Left lobe of liver (tissue), 2 donors: ENCODE data around the gene SPRY4. TPM values are rescaled to one million over a fixed set of nuclear protein-coding genes. Genes with fewer than 3 reads are reported as not detected.
A peak's percentile ranks its signal among the peaks of the same experiment; 100 is the strongest.
"Not testable (repeated sequence)": the region's sequence is repeated elsewhere in the genome, so short reads cannot be mapped to it uniquely, and the experiment has no call there.

Source experiments
- ATAC-seq: fragments of 200-7000 bp; cut with Tn5 transposase; one replicate; pipeline ENCODE4 v1.9.1; 2020; ENCODE audit warnings: mild to moderate bottlenecking, moderate library complexity
- DNase-seq: peaks from one replicate; pipeline ENCODE4 v3.0.0-alpha.2; 2020; ENCODE audit warnings: low spot score
- total RNA-seq: library from RNA; stranded (reverse); gene quantifications from one replicate; pipeline ENCODE4 v1.2.1, GENCODE V29; 2021
- donor health status: DM: no; HTN: no; CAD: no; lungs with moderate emphysema.
- donor health status: DM: no; HTN: yes; CAD: no.

Gene SPRY4
- total RNA-seq, 1 donor from 2014 or later = 6.9 TPM

GRCh38 chr5:142295960-142296860, 28.6 kb downstream of the SPRY4 start:
- DNase-seq (no peak), ATAC-seq (no peak)

- no peak for DNase-seq
- ATAC-seq = peak; percentile 63
Measured at GRCh38 chr5:142295084-142295758, 29.6 kb downstream of the SPRY4 start.

DNA sequence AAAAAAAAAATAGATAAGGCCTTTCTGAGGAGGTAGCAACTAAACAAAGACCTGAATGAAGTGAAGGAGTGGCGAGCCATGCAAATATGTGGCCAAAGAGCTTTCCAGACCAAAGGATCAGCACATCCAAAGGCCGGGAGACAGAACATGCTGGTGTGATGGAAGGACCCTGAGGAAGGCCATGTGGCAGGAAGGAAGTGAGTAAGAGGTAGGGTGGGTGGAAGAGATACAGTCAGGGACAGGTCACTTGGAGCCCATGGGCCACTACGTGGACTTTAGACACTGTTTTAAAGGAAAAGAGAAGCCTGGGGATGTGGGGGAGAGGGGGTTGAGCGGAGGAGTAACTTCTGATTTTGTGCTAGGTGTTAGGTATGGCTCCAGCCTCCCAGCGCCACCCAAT, 31.3 kb downstream of the SPRY4 start:
- ATAC-seq (peak; percentile 44), DNase-seq (no peak)

GRCh38 chr5:142292808-142293207, 32.0 kb downstream of the SPRY4 start:
- no peak for DNase-seq
- no peak for ATAC-seq

GRCh38 chr5:142292249-142292648, 32.6 kb downstream of the SPRY4 start:
- ATAC-seq (no peak), DNase-seq (no peak)

DNA sequence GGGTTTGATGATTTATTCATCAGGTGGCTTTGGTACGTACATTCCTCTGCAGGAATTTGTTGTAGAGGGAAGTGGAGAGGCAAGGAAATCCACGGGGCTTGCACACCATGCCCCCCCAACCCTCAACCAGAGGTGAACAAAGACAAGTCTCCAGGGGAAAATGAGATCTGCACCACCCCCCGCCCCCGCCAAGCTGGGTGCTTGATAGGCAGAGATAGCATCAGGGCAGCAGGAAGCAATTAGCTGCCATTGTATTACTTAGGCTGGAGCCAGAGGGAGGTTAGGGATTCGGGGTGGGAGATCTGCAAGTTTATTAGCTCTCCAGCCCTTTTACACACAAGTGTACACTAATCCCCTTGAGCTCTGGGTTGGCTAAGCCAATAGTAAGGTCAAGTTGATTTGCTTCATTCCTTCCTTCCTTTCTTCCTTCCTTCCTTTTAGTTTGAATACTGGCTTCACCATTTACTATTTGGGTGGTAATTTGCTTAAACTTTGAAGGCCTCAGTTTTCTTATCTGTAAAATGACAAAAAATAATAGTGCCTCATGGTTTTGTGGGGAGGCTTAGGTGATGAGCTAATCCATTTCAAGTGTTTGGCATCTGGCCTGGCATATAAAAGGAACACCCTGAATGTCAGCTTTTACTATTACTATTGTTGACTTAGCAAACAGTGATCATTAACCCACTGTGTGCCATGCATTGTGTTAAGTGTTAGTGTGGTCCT, 34.1 kb downstream of the SPRY4 start:
- DNase-seq (no peak), ATAC-seq (no peak)

GRCh38 chr5:142289708-142290576, 34.9 kb downstream of the SPRY4 start:
- ATAC-seq (no peak), DNase-seq (no peak)

GRCh38 chr5:142287973-142288313, 36.9 kb downstream of the SPRY4 start:
- no peak for DNase-seq
- no peak for ATAC-seq

- ATAC-seq (no peak), DNase-seq (no peak)
Measured at GRCh38 chr5:142287096-142287972, 37.5 kb downstream of the SPRY4 start.

GRCh38 chr5:142286111-142286510, 38.7 kb downstream of the SPRY4 start:
- ATAC-seq (no peak), DNase-seq (no peak)

- no peak for ATAC-seq
- DNase-seq = no peak
Measured at GRCh38 chr5:142283304-142283703, 41.5 kb downstream of the SPRY4 start.

- DNase-seq = no peak
- ATAC-seq = no peak
Measured at GRCh38 chr5:142281966-142282365, 42.9 kb downstream of the SPRY4 start.

GRCh38 chr5:142281008-142281367, 43.8 kb downstream of the SPRY4 start:
- DNase-seq = no peak

GRCh38 chr5:142280066-142281007, 44.5 kb downstream of the SPRY4 start:
- ATAC-seq = peak; percentile 45
- DNase-seq = peak; percentile 50

More at GRCh38 chr5:142281008-142281367, 43.8 kb downstream of the SPRY4 start:
- peak; percentile 34 for ATAC-seq

- no peak for DNase-seq
- no peak for ATAC-seq
Measured at GRCh38 chr5:142278627-142279026, 46.2 kb downstream of the SPRY4 start.

DNA sequence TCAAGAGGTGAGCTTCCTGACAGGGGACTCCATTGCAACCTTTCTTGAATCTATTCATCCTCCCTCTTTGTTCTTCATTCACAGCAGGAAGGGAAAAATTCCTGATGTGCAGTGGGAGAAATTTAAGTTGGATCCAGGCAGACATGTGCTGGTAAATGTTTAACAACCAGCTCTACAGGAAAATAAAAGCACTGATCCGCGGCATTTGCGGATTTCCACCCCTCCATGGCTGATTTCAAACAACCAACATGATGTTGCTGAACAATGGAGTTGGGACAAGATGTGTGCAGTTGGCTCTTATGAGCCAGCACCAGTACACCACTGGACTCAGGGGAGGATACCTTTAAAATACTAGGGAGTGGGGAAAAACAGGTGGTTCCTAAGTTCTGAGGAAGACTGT, 47.0 kb downstream of the SPRY4 start:
- no peak for DNase-seq
- no peak for ATAC-seq

DNA sequence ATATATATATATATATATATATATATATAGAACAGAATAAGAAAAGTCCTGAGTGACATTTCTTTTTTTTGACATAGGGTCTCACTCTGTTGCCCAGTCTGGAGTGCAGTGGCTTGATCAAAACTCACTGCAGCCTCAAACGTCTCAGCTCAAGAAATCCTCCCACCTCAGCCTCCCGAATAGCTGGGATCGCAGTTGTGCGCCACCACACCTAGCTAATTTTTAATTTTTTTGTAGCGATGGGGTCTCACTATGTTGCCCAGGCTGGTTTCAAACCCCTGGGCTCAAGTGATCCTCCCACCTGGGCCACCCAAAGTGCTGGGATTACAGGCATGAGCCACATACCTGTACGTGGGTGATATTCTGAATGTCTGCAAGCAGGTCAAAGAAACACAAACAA, 48.3 kb downstream of the SPRY4 start:
- no peak for DNase-seq
- no peak for ATAC-seq

GRCh38 chr5:142275496-142275895, 49.3 kb downstream of the SPRY4 start:
- no peak for ATAC-seq
- DNase-seq = no peak

DNA sequence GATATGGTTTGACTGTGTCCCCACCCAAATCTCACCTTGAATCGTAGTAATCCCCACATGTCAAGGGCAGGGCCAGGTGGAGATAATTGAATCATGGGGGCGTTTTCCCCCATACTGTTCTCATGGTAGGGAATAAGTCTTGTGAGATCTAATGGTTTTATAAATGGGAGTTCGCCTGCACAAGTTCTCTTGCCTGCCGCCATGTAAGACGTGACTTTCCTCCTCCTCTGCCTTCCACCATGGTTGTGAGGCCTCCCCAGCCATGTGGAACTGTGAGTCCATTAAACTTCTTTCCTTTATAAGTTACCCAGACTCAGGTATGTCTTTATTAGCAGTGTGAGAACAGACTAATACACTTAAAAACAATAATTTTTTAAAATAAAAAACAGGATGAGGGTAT, 52.2 kb downstream of the SPRY4 start:
- not testable (repeated sequence) for DNase-seq, ATAC-seq
